HFFc6 (cell line): ENCODE results near the gene ADRA2C. TPM values are rescaled to one million over a fixed set of nuclear protein-coding genes. Genes with fewer than 3 reads are reported as not detected.

Experiments
- DNase-seq: peaks from one replicate; pipeline ENCODE4 v3.0.0-alpha.2; 2018
- H3K27ac Mint-ChIP-seq: 2 replicates; pipeline ENCODE4 v1.8.0; 2020; ENCODE audit warnings: mild to moderate bottlenecking, mixed read lengths
- H3K27me3 Mint-ChIP-seq: 2 replicates; pipeline ENCODE4 v1.8.0; 2021; ENCODE audit warnings: mild to moderate bottlenecking, moderate library complexity, mixed read lengths; ENCODE audit not compliant: insufficient read depth
- H3K36me3 Mint-ChIP-seq: 2 replicates; pipeline ENCODE4 v1.8.0; 2021; ENCODE audit warnings: low read depth, mixed read lengths
- H3K4me1 Mint-ChIP-seq: 2 replicates; pipeline ENCODE4 v1.8.0; 2020; ENCODE audit warnings: low read depth, mixed read lengths
- H3K4me3 Mint-ChIP-seq: 2 replicates; pipeline ENCODE4 v1.8.0; 2020; ENCODE audit warnings: mild to moderate bottlenecking, moderate library complexity, mixed read lengths
- H3K9me3 Mint-ChIP-seq: 2 replicates; pipeline ENCODE4 v1.8.0; 2020; ENCODE audit warnings: mild to moderate bottlenecking, mixed read lengths
- CTCF ChIP-seq: fragments of 200-600 bp; sonication (generic); IDR thresholded peaks from 2 replicates; pipeline ENCODE4 v1.5.0; 2021; ENCODE audit warnings: antibody characterized with exemption, mild to moderate bottlenecking
- total RNA-seq, 6 experiments: library from RNA; stranded (reverse); fragmentation: NEBNext Ultra II Directional; extraction: Animal tissue kit (Norgen Biotek cat#: 25700); gene quantifications; 2 replicates in 1 of 6; 3 replicates in 5 of 6; pipeline ENCODE4 v1.2.3, GENCODE V29; 2021

The ADRA2C gene
- total RNA-seq, 6 experiments from 2014 or later: 0.23 to 0.43 (median 0.26) TPM

GRCh38 chr4:3753726-3754412 is 12.3 kb upstream of the ADRA2C start:
- TF ChIP-seq CTCF: no peak
- H3K4me1 Mint-ChIP-seq: no peaks in the 10 kb centered on the region
- H3K27ac Mint-ChIP-seq: no peak overlapping the region
- no peak for DNase-seq
- H3K36me3 Mint-ChIP-seq: no peaks in the 10 kb centered on the region
- H3K9me3 Mint-ChIP-seq: no peaks in the 10 kb centered on the region
- peaks cover 45% of the 10 kb centered on the region for H3K27me3 Mint-ChIP-seq
- no peak overlapping the region for H3K4me3 Mint-ChIP-seq

GRCh38 chr4:3756343-3757059 is 9.7 kb upstream of the ADRA2C start:
- Mint-ChIP-seq H3K4me1 (no peaks in the 10 kb centered on the region), H3K4me3 (no peak overlapping the region), H3K36me3 (no peaks in the 10 kb centered on the region), H3K27ac (no peak overlapping the region), H3K9me3 (no peaks in the 10 kb centered on the region), H3K27me3 (peaks cover 34% of the 10 kb centered on the region)
- DNase-seq: no peak
- TF ChIP-seq CTCF: no peak

GRCh38 chr4:3759236-3759635 is 6.9 kb upstream of the ADRA2C start:
- H3K4me3 Mint-ChIP-seq: no peak overlapping the region
- no peak overlapping the region for H3K27ac Mint-ChIP-seq
- no peaks in the 10 kb centered on the region for H3K36me3 Mint-ChIP-seq
- DNase-seq: no peak
- TF ChIP-seq CTCF: no peak
- H3K4me1 Mint-ChIP-seq: no peaks in the 10 kb centered on the region
- no peaks in the 10 kb centered on the region for H3K9me3 Mint-ChIP-seq
- H3K27me3 Mint-ChIP-seq: peaks cover 33% of the 10 kb centered on the region

- Mint-ChIP-seq H3K36me3 (no peaks in the 10 kb centered on the region), H3K27ac (no peak overlapping the region), H3K4me3 (no peak overlapping the region), H3K4me1 (no peaks in the 10 kb centered on the region), H3K27me3 (peaks cover 27% of the 10 kb centered on the region), H3K9me3 (no peaks in the 10 kb centered on the region)
- no peak for TF ChIP-seq CTCF
- DNase-seq: no peak
These were observed 5.8 kb upstream of the ADRA2C start for GRCh38 chr4:3760346-3760745.

- no peak overlapping the region for H3K4me3 Mint-ChIP-seq
- no peaks in the 10 kb centered on the region for H3K4me1 Mint-ChIP-seq
- no peak for TF ChIP-seq CTCF
- H3K9me3 Mint-ChIP-seq: no peaks in the 10 kb centered on the region
- H3K27ac Mint-ChIP-seq: no peak overlapping the region
- peaks cover 22% of the 10 kb centered on the region for H3K27me3 Mint-ChIP-seq
- DNase-seq: no peak
- no peaks in the 10 kb centered on the region for H3K36me3 Mint-ChIP-seq
These were observed 5.3 kb upstream of the ADRA2C start for GRCh38 chr4:3760841-3761240.
